HG02973 (cell line): ENCODE data around the gene CELF5.
"Not testable (repeated sequence)": the region's sequence is repeated elsewhere in the genome, so short reads cannot be mapped to it uniquely, and the experiment has no call there.

Source experiments
- ATAC-seq: cut with Tn5 transposase; IDR thresholded peaks from one replicate; pipeline ENCODE4 v1.9.1; 2021; ENCODE audit warnings: moderate library complexity; ENCODE audit not compliant: unreplicated experiment

Gene CELF5

GRCh38 chr19:3206216-3206953 is 18.1 kb upstream of the CELF5 start:
- no peak for ATAC-seq

GRCh38 chr19:3207461-3208242 is 16.8 kb upstream of the CELF5 start:
- ATAC-seq = no peak

- ATAC-seq = no peak
Measured at GRCh38 chr19:3208317-3209207, 15.9 kb upstream of the CELF5 start.

- ATAC-seq = no peak
Measured at GRCh38 chr19:3210347-3211017, 14.0 kb upstream of the CELF5 start.

GRCh38 chr19:3211191-3211590 is 13.3 kb upstream of the CELF5 start:
- ATAC-seq = no peak

GRCh38 chr19:3213159-3213558 is 11.3 kb upstream of the CELF5 start:
- ATAC-seq = no peak

GRCh38 chr19:3216874-3217273 is 7.6 kb upstream of the CELF5 start:
- no peak for ATAC-seq

GRCh38 chr19:3220576-3220975 is 3.9 kb upstream of the CELF5 start:
- no peak for ATAC-seq

GRCh38 chr19:3221576-3221975 is 2.9 kb upstream of the CELF5 start:
- ATAC-seq = not testable (repeated sequence)

GRCh38 chr19:3222709-3223108 is 1.8 kb upstream of the CELF5 start:
- no peak for ATAC-seq

- no peak for ATAC-seq
Measured at GRCh38 chr19:3225169-3225485, 666 bp downstream of the CELF5 start.

GRCh38 chr19:3225677-3226093 is 1.2 kb downstream of the CELF5 start:
- ATAC-seq = no peak

- no peak for ATAC-seq
Measured at GRCh38 chr19:3227054-3227626, 2.7 kb downstream of the CELF5 start.

GRCh38 chr19:3229346-3229743 is 4.9 kb downstream of the CELF5 start:
- no peak for ATAC-seq

- ATAC-seq = no peak
Measured at GRCh38 chr19:3229888-3230496, 5.5 kb downstream of the CELF5 start.

GRCh38 chr19:3231288-3231687 is 6.8 kb downstream of the CELF5 start:
- ATAC-seq = no peak

GRCh38 chr19:3233116-3233515 is 8.7 kb downstream of the CELF5 start:
- no peak for ATAC-seq

GRCh38 chr19:3233831-3234230 is 9.4 kb downstream of the CELF5 start:
- no peak for ATAC-seq

- ATAC-seq = no peak
Measured at GRCh38 chr19:3234800-3235199, 10.3 kb downstream of the CELF5 start.

GRCh38 chr19:3235604-3236003 is 11.1 kb downstream of the CELF5 start:
- ATAC-seq = not testable (repeated sequence)
